IPS-NIHi7 (cell line): ENCODE data around the gene NSL1.
"Not testable (repeated sequence)": the region's sequence is repeated elsewhere in the genome, so short reads cannot be mapped to it uniquely, and the experiment has no call there.

ENCODE experiments used
- DNase-seq: peaks from one replicate; pipeline ENCODE4 v3.0.0; 2012; ENCODE audit warnings: mixed read lengths; ENCODE audit errors: extremely low spot score

The NSL1 gene

GRCh38 chr1:212749821-212750535 is 41.6 kb downstream of the NSL1 start:
- DNase-seq = peak; percentile 79

GRCh38 chr1:212746546-212746945 is 45.0 kb downstream of the NSL1 start:
- no peak for DNase-seq

GRCh38 chr1:212745303-212745702 is 46.3 kb downstream of the NSL1 start:
- no peak for DNase-seq

GRCh38 chr1:212743901-212744475 is 47.6 kb downstream of the NSL1 start:
- no peak for DNase-seq

- no peak for DNase-seq
These were observed 53.2 kb downstream of the NSL1 start for GRCh38 chr1:212738330-212738729.

- DNase-seq = no peak
These were observed 54.0 kb downstream of the NSL1 start for GRCh38 chr1:212737559-212737958.

- DNase-seq = no peak
These were observed 58.5 kb downstream of the NSL1 start for GRCh38 chr1:212733109-212733508.

- no peak for DNase-seq
These were observed 59.9 kb downstream of the NSL1 start for GRCh38 chr1:212731630-212732029.

GRCh38 chr1:212728606-212729005 is 63.0 kb downstream of the NSL1 start:
- no peak for DNase-seq

- DNase-seq = no peak
These were observed 64.0 kb downstream of the NSL1 start for GRCh38 chr1:212727386-212728181.

- not testable (repeated sequence) for DNase-seq
These were observed 66.9 kb downstream of the NSL1 start for GRCh38 chr1:212724679-212725078.

GRCh38 chr1:212722270-212722957 is 69.2 kb downstream of the NSL1 start:
- DNase-seq = no peak

- DNase-seq = no peak
These were observed 70.0 kb downstream of the NSL1 start for GRCh38 chr1:212721388-212722247.

- no peak for DNase-seq
These were observed 71.9 kb downstream of the NSL1 start for GRCh38 chr1:212719633-212720032.

- DNase-seq = no peak
These were observed 73.1 kb downstream of the NSL1 start for GRCh38 chr1:212718499-212718898.

GRCh38 chr1:212716161-212716560 is 75.4 kb downstream of the NSL1 start:
- DNase-seq = no peak

GRCh38 chr1:212713465-212714136 is 78.0 kb downstream of the NSL1 start:
- no peak for DNase-seq

GRCh38 chr1:212712451-212713303 is 78.9 kb downstream of the NSL1 start:
- DNase-seq = no peak

GRCh38 chr1:212711974-212712373 is 79.6 kb downstream of the NSL1 start:
- not testable (repeated sequence) for DNase-seq

- DNase-seq = no peak
These were observed 81.0 kb downstream of the NSL1 start for GRCh38 chr1:212710566-212710965.
